ENCODE measurements around the gene RPGRIP1L. TPM values are rescaled to one million over a fixed set of nuclear protein-coding genes. Genes with fewer than 3 reads are reported as not detected.
A peak's percentile ranks its signal among the peaks of the same experiment; 100 is the strongest.
"Not testable (repeated sequence)": the region's sequence is repeated elsewhere in the genome, so short reads cannot be mapped to it uniquely, and the experiment has no call there.

Gene RPGRIP1L
- total RNA-seq, 1 donor from 2014 or later: 15.6 TPM

DNA sequence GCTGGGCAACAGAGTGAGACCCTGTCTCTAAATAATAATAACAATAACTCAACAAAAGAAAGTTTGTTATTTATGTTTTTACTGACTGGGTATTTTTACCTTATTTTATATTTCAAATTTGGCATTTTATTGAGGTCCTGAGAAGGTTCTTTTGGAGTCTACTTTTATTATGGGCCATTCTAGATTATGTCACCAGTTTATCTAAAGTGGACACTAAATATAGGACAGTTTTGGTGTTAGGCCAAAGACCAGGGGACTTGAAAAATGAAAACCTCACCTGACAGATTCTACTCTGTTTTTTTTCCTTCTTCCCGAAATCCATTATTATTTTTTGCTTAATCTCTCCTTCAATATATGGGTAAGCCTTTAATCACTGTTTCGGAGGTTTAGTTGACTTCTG lies 8.4 kb upstream of the RPGRIP1L start:
- DNase-seq: no peak

DNA sequence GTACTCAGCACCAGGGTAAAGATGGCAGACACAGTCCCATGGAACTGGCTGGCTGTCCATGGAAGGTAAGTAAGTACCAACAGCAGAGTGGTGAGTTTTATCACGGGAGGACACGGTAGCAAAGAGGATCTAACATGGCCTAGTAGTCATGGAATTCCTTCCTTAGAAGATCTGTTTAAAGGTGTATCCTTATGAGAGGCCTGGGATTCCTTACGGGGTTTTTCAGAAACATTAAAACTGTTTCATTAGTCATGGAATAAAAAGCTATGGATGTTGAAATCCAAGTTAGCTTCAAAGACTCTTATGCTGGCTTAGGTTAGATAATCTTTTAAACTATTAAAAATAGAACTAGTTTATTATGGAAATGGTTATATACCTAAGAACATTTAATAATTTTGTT lies 7.7 kb upstream of the RPGRIP1L start:
- DNase-seq: no peak

DNA sequence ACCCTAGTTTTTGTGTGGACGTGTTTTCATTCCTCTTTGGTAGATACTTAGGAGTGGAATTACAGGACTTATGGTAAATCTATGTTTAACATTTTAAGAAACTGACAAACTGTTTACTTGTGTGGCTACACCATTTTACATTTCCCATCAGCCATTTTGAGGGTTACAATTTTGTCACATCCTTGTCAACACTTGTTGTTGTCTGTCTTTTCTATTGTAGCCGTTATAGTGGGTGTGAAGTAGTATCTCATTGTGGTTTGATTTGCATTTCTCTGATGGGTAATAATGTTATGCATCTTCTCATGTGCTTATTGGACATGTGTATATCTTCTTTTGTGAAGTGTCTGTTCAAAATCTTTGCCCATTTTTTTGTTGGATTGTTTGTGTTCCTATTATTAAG lies 4.8 kb upstream of the RPGRIP1L start:
- DNase-seq: no peak

DNA sequence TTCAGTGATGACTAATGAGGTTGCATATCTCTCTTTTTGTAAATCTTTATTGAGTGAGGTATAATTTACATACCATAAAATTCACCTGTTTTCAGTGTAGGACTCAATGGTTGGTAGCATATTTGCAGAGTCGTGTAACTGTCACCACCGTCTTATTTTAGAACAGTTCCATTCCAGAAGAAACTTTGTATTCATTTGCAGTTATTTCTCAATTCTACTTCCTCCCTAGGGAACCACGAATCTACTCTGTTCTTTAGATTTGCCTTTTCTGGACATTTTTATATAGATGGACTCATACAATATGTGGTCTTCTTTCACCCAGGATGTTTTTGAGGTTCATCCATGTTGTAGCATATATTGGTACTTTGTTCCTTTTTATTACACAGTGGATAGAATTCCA lies 4.0 kb upstream of the RPGRIP1L start:
- no peak for DNase-seq

DNA sequence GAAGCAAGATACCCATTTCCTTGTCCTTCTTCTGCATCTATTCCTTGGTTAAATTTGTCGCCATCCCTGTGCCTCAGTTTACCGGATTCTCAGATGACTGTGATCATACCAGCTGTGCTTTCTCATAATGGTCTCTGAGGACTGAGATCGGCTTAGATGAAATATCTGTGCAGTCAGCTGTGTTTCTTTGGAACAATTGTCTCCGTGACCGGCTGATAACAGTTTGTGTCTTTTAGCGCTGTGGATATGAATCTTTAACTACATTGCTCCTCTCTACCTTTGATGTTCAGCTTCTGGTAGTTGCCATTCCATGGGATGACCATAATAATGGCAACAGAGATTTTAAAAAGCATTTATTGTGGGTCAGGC lies 770 bp upstream of the RPGRIP1L start:
- no peak for DNase-seq

DNA sequence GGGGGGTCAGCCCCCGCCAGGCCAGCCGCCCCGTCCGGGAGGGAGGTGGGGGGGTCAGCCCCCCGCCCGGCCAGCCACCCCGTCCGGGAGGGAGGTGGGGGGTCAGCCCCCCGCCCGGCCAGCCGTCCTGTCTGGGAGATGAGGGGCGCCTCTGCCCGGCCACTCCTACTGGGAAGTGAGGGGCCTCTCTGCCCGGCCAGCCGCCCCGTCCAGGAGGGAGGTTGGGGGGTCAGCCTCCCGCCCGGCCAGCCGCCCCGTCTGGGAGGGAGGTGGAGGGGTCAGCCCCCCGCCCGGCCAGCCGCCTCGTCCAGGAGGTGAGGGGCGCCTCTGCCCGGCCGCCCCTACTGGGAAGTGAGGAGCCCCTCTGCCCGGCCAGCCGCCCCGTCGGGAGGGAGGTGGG lies 5.4 kb downstream of the RPGRIP1L start:
- not testable (repeated sequence) for DNase-seq

DNA sequence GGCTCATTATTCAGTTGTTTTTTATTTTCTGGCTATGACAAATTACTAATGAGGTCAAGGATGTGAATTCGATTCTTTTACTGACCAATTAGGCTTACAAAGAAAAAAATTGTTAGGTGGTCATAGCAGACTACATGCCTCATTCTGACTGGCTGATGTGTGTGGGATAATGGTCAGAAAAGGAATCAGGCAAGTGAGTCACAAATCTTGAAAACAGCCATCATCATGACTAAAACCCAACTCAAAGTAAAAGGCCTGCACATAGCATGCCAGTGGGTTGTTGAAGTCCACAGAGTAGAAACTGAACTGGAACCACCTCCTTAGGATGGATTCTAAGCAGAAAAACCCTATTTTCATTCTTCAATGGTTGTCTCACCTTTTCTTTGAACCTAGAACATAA lies 8.6 kb downstream of the RPGRIP1L start:
- DNase-seq: no peak

DNA sequence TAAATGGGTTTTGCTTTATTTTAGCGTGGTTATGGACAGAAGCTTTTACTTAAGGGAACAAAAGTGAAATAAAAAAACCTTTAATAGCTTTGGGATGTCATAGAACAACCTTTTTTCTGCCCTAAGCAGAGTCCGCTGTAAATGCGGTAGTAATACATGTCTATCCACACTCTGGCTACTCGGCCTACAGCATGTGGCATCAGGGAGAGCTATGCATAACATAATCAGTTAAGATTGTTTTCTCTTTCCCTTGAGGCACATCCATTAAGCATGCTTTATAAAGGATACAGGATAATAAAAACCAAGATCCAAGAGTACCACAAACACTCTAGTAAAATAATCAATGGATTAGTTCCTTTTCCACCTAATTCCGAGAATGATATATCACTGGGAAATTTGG lies 10.3 kb downstream of the RPGRIP1L start:
- DNase-seq: no peak

DNA sequence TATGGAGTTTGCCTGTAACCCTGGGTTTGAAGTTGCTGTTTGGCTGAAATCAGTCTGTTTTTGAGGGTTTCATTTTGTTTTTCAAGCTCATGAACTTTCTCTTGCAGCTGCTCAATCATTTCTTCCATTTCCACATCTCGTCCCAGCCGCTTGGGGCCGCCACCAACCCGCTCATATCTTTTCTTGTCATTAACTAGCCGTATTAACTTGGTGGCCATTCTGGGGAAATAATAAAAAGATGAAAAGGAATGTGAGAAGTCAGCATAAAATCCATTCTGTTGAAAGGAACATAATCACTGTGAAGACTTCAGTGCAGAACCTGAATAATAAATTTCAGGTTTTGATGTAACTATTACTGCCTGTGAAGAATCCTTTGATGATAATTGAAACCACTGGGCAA lies 11.5 kb downstream of the RPGRIP1L start:
- DNase-seq: no peak

DNA sequence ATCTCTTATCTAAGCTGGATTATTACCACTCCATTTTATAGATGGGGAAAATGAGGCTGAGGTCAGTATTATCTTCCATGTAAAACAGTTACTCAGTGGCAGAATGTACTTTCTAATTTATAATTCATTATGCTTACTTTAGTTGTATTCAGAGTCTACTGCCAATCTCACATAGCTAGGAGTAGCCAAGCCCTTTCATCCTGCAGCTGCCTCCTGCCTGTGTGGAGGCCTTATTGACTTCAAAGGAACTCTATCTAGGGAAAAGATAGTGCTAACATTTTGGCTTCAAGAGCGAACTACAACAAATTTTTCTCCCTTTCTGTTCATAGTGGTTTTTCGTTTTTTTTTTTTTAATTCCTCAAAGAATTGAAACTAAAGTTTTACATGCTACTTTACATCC lies 12.9 kb downstream of the RPGRIP1L start:
- DNase-seq: no peak

DNA sequence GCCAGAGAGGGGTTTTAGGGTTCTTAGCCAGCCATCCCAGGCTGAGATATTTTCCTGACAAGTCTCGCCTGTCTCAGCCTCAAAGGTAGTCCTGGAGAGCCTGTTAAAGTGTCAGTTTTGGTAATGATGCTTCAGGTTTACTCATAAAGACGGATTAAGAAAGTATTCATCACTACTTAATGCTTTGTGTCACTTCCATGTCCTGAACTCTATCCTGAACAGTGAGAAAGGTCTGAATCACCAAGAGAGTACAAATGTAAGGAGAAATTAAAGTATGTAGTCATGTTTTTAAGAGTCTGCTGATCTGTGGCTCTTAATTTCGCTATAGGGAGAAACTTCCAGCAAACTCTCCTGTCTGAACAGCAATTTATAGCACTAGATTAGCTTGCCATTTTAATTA lies 14.0 kb downstream of the RPGRIP1L start:
- DNase-seq: no peak

DNA sequence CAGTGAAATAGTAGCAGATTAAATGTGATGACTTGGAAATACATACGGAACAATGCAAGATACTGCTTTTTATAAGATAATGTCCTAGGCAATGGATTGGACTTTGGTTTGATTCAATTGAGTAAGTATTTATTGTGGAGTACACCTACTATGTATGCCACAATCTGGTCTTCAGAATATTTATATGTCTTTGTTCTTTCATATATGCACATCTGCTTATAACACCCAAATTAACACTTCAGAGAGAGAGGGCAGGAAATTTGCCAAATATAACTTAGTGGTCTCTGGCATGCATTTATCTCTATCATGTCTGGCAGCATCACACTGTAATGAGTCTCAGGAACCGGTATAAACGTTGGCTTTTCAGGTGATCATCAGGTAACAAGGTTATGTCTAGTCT lies 16.9 kb downstream of the RPGRIP1L start:
- DNase-seq: no peak

DNA sequence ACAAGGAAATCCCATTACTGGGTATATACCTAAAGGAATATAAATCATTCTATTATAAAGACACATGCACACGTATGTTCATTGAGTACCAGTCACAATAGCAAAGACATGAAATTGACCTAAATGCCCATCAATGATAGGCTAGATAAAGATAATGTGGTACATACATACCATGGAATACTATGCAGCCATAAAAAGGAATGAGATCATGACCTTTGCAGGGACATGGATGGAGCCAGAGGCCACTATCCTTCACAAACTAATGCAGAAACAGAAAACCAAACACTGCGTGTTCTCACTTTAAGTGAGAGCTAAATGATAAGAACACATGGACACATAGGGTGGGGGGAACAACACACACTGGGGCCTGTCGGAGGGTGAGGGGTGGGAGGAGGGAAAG lies 18.3 kb downstream of the RPGRIP1L start:
- DNase-seq: not testable (repeated sequence)

DNA sequence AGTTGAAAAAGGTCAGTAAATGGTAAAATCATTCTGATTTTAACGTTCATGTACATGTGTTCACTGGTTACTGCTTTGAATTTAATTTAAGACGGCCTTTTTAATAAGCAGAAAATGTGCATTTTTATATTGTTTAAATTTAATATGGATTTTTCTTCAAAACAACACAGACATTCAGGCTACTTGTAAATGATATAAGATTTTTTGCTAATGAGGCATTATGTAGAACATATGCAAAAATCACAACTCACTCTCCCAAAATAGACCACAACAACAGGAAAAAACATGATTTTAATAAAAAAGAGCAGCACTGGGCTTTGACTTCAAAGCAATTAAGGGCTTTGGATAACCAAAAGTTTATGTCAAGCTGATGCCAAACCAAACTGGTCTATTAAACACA lies 22.3 kb downstream of the RPGRIP1L start:
- peak; percentile 40 for DNase-seq

DNA sequence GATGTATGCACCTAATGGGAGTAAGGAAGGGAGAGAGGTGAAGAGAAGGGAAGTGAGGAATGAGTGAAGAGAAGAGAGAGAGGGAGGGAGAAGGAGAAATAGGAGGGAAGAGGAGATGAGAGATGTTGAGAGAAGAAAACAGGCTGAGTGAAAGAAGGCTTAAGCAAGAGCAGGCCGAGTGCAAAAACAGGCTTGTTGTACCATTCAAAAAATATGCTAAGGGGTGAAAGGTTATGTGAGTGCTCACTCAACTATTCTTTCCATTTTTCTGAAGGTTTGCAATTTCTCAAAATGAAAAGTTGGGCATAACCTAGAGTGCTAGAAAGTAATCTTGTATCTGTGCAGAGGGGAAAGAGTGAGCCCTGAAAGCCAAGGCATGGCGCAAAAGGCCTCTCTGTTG lies 22.9 kb downstream of the RPGRIP1L start:
- no peak for DNase-seq

DNA sequence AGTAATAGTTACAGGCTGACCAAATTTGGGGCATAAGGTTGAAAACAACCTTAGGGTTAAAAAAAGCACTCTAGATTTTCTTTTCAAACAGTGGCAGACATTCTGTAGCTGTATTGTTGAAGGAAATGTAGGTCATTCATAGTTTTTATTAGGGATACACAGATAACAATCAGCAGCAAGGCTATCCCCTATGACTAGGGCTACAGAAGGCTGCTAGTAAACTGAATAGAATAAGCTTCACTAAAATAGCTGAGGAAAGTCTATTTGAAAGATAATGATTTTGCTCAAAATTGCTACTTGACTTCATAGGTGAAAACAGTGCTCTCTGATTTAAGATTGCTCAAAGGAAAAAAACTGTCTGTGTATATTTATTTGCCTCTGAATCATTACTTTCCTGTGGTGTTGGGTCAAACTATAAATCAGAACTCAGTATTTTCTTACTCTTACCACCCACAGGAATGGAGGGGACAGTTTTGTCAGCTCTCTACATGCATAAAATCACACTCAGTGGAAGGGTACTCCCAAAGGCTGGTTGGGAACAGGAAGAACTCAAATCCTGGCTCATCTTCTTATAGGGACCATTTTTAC lies 24.8 kb downstream of the RPGRIP1L start:
- no peak for DNase-seq

DNA sequence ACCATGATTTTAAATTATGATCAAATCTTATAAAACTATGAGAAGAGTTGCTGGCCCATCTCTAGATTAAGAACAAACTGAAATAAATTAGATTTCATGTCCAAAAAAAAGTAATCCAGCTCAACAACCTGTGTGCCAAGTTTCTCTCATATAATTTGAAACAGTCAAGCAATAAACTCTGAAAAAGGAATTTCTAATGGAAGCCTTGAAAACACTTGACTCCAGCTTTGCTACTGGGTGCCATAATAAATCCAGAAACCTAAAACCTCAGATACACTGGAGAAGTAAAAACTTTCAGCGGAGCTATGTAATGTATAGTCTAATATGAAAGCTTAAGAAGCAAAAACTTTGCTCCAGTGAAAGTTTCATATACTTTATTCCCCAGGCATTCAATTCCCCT lies 25.5 kb downstream of the RPGRIP1L start:
- DNase-seq: no peak

DNA sequence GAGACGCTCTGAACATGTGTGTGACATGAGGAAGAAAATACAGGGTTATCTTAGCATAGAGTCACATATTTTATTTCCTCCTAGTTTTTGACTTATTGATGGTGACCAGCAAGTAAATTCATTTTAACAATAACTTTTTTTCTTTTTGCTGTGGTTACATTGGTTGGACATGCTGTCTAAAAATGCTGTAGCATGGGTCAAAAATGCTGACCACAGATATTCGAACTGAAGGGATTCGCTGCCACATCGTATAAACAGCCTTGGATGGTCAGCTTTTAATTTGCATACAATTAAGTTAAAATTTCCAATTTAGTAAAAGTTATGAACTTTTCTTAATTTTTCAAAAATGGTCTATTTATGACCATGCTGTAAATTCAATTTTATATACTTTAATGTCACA lies 30.5 kb downstream of the RPGRIP1L start:
- no peak for DNase-seq

DNA sequence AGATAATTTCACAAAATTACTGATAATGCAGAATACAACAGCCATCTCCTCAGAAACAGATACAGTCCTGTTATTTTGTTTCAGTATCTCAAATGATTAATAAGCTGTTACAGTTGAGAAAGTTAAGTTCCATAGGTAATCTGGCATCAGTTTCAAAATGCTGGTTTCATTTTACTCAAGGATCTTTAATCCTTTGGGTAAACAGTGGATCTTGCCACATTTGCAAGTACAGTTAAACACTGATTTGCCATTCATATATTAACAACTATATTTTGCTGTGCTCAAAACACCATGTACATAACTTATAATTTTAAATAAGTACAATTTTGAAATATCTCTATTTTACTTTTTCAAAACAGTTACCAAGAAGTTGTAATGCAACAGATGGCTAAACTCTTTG lies 31.2 kb downstream of the RPGRIP1L start:
- DNase-seq: no peak

DNA sequence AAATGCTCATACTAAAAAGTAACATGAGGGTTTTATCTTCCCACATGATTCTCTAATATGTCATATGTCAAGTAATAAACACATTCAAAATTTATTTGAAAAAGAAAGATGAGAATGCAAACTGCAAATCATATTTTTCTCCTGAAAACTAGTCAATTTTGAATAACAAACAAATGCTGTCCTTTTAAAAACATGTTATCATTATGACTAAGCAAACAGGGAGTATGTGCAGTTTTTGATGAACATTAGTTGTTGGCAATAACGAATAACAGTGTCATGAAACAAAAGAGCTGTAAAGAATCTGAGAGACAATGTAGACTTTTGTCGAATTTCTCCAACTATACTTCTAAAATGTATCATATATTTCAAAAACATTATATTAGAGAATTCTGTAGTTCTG lies 34.8 kb downstream of the RPGRIP1L start:
- peak; percentile 66 for DNase-seq

DNA sequence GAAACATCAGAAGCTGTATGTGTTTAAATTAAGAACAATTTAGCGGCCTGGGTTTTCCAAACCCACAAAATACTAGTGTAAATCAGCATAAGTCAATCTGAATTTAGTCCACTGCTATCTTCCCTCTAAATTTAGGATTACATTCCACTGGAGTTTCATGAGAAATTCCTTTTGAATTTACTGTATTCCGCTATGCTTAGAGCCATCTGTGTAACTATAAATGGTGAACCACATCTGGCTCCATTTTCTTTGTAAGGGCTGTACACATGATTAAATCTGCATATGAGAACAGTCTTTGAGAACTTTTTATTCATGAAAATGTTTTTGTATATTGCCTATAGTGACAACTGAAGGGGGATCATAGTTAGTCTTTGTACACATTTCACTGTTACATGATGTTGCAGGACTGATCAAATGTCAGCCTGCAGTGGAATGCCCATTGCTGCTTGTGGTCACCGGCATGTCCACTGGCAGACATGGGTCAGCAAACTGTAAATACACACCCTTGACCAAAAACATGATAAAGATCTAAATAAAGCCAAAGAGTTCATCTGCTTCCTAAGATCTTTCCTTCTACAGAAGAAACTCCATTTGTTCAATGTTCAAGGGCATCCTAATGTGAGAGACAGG lies 36.8 kb downstream of the RPGRIP1L start:
- peak; percentile 90 for DNase-seq

DNA sequence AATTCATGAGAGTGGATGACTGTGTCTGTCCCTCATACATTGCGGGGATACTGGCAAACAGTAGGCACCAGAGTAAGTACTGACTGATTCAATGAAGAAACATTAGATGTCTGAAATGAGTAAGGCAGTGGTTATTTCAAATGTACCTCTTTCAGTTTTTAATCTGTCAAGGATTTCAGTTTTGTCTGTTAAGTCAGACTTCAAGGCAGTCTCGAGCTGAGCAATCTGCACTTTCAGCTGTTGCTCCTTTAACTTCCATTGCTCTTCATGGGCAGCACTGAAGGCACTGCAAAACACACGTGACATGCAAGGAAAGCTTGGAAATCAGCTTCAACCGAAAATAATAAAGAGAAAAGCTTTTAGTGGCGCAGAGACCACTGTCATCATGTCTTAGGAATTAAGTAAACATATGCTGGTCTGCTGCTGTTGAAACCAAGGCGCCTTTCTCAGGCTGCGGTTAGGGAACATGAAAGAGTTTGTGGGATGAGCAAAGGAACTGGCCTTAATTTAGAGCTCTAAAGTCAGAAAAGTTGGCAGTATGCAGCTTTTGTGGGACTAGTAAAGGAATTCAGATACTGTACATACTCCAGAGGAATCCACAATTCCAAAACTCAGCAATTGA lies 38.8 kb downstream of the RPGRIP1L start:
- DNase-seq: peak; percentile 89

DNA sequence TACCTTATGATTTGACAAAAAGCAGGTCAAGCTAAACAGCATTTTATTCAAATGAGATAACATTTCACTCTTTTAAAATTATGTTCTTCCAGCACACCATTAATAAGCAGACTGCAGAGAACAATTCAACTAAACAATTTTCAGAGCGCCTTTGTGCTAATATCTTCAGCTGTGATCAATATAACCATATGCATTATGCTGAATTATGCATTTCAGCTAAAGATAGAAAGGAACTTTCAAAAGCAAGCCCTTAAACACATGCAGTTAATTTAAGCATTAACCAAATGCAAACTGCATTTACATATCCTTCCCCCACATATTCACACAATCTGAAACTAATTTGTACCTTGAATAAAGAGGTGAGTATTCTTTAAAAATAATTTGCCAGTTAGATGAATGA lies 41.6 kb downstream of the RPGRIP1L start:
- DNase-seq: peak; percentile 68

DNA sequence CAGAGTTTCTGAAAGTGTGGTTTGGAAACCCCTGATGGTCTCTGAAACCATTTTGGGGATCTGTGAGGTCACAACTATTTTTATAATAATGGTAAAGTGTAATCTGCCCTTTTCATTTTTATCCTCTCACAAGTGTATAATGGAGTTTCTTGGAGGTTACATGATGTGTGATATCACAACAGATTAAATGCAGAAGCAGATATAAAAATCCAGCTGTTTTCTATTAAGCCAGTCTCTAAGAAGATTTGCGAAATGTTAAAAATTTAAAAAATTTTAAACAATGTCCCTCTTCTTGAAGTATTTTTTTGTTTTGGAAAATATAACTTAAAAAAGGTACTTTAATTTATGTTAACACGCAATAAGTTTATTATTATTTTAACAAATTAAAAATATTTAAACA lies 48.7 kb downstream of the RPGRIP1L start:
- no peak for DNase-seq
